ENCODE results near the gene KCND2. TPM values are rescaled to one million over a fixed set of nuclear protein-coding genes. Genes with fewer than 3 reads are reported as not detected.

Gene KCND2
- total RNA-seq, 1 donor from 2014 or later: 0.61 TPM

DNA sequence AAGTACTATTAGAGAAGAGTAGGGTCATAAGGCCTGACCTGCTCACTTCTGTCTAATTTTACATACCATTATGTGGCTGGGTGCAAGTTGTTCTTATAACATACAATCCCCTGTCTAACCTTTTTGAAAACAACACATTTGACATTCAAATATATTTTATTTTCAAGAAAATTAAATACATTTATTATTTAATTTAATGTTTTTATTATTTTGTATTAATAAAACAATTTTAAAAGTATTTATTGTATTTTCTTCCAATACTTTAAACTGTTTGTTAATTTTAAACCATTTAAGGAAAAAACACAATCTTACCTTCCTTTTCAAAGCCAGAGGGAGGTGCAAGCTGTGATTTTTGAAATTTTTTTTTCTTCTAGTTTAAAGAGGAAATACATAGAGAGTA, 232.8 kb downstream of the KCND2 start:
- Mint-ChIP-seq H3K27ac (ENCODE audit: unreplicated experiment) (no peak overlapping the region), H3K9me3 (no peaks in the 10 kb centered on the region), H3K4me3 (no peak overlapping the region), H3K36me3 (ENCODE audit: low read depth) (no peaks in the 10 kb centered on the region), H3K4me1 (peaks cover 5% of the 10 kb centered on the region), H3K27me3 (ENCODE audit: low read depth) (no peaks in the 10 kb centered on the region)
- TF ChIP-seq CTCF (conservative IDR thresholded peaks at IDR 0.05): no peak
- DNase-seq (ENCODE audit: low read depth, low spot score): no peak

DNA sequence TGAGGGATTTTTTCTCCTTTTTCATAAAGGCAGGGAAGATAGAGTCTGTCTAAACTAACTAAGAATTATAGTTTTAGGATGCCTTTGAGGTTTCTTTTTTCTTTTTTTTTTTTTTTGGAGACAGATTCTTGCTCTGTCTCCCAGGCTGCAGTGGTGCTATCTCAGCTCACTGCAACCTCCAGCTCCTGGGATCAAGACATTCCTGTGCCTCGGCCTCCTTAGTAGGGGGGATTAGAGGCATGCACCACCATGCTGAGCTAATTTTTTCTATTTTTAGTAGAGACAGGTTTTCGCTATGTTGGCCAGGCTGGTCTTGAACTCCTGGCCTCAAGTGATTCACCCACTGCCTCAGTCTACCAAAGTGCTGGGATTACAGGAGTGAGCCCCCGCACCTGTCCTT, 239.7 kb downstream of the KCND2 start:
- Mint-ChIP-seq H3K27ac (ENCODE audit: unreplicated experiment) (no peak overlapping the region), H3K9me3 (no peaks in the 10 kb centered on the region), H3K4me3 (no peak overlapping the region), H3K4me1 (no peaks in the 10 kb centered on the region), H3K27me3 (ENCODE audit: low read depth) (no peaks in the 10 kb centered on the region), H3K36me3 (ENCODE audit: low read depth) (no peaks in the 10 kb centered on the region)
- TF ChIP-seq CTCF (conservative IDR thresholded peaks at IDR 0.05): no peak
- no peak for DNase-seq (ENCODE audit: low read depth, low spot score)

GRCh38 chr7:120519224-120519623, 246.2 kb downstream of the KCND2 start:
- no peak for DNase-seq (ENCODE audit: low read depth, low spot score)
- no peak for TF ChIP-seq CTCF (conservative IDR thresholded peaks at IDR 0.05)
- peaks cover 7% of the 10 kb centered on the region for H3K4me1 Mint-ChIP-seq
- no peaks in the 10 kb centered on the region for H3K27me3 Mint-ChIP-seq (ENCODE audit: low read depth)
- H3K27ac Mint-ChIP-seq (ENCODE audit: unreplicated experiment): no peak overlapping the region
- H3K9me3 Mint-ChIP-seq: no peaks in the 10 kb centered on the region
- H3K36me3 Mint-ChIP-seq (ENCODE audit: low read depth): no peaks in the 10 kb centered on the region
- H3K4me3 Mint-ChIP-seq: no peak overlapping the region

- Mint-ChIP-seq H3K9me3 (no peaks in the 10 kb centered on the region), H3K4me1 (peaks cover 7% of the 10 kb centered on the region), H3K4me3 (no peak overlapping the region), H3K27me3 (ENCODE audit: low read depth) (no peaks in the 10 kb centered on the region), H3K36me3 (ENCODE audit: low read depth) (no peaks in the 10 kb centered on the region), H3K27ac (ENCODE audit: unreplicated experiment) (no peak overlapping the region)
- no peak for TF ChIP-seq CTCF (conservative IDR thresholded peaks at IDR 0.05)
- no peak for DNase-seq (ENCODE audit: low read depth, low spot score)
Measured at GRCh38 chr7:120521761-120522737, 249.1 kb downstream of the KCND2 start.

DNA sequence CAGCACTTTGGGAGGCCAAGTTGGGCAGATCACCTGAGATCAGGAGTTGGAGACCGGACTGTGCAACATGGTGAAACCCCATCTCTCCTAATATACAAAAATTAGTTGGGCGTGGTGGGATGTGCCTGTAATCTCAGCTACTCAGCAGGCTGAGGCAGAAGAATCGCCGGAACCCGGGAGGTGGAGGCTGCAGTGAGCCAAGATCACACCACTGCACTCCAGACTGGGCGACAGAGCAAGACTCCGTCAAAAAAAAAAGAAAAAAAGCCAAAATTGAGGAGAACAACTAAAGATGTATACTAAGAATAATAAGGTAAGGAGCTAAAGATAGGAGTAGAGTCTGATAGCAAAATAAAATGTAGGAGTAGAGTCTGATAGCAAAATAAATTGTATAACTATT, 251.0 kb downstream of the KCND2 start:
- H3K4me1 Mint-ChIP-seq: peaks cover 7% of the 10 kb centered on the region
- no peak for DNase-seq (ENCODE audit: low read depth, low spot score)

More for the DNA sequence above, 251.0 kb downstream of the KCND2 start:
- no peak overlapping the region for H3K27ac Mint-ChIP-seq (ENCODE audit: unreplicated experiment)
- TF ChIP-seq CTCF (conservative IDR thresholded peaks at IDR 0.05): no peak
- no peaks in the 10 kb centered on the region for H3K36me3 Mint-ChIP-seq (ENCODE audit: low read depth)
- H3K4me3 Mint-ChIP-seq: no peak overlapping the region
- H3K9me3 Mint-ChIP-seq: no peaks in the 10 kb centered on the region
- no peaks in the 10 kb centered on the region for H3K27me3 Mint-ChIP-seq (ENCODE audit: low read depth)

All from neural crest cell (in vitro differentiated cells).